IPS-18a (cell line): ENCODE measurements around the gene CPAMD8.
"Not testable (repeated sequence)": the region's sequence is repeated elsewhere in the genome, so short reads cannot be mapped to it uniquely, and the experiment has no call there.

Experiments
- H3K27ac ChIP-seq: one replicate; pipeline ENCODE4 v1.5.1; 2013; ENCODE audit warnings: low read length
- H3K27me3 ChIP-seq: one replicate; pipeline ENCODE4 v1.6.1; 2013; ENCODE audit warnings: mild to moderate bottlenecking, low read length; ENCODE audit not compliant: control insufficient read depth, insufficient read depth
- H3K36me3 ChIP-seq: one replicate; pipeline ENCODE4 v1.6.1; 2013; ENCODE audit warnings: low read depth, low read length; ENCODE audit not compliant: control insufficient read depth
- H3K4me1 ChIP-seq: one replicate; pipeline ENCODE4 v1.6.1; 2013; ENCODE audit warnings: low read depth, low read length; ENCODE audit not compliant: control insufficient read depth
- H3K4me3 ChIP-seq: one replicate; pipeline ENCODE4 v1.5.1; 2013; ENCODE audit warnings: low read length
- H3K9ac ChIP-seq: one replicate; pipeline ENCODE4 v1.6.1; 2013; ENCODE audit warnings: mild to moderate bottlenecking, low read length, moderate library complexity
- H3K9me3 ChIP-seq: one replicate; pipeline ENCODE4 v1.6.1; 2013; ENCODE audit warnings: low read depth, low read length; ENCODE audit not compliant: control insufficient read depth

The CPAMD8 gene

DNA sequence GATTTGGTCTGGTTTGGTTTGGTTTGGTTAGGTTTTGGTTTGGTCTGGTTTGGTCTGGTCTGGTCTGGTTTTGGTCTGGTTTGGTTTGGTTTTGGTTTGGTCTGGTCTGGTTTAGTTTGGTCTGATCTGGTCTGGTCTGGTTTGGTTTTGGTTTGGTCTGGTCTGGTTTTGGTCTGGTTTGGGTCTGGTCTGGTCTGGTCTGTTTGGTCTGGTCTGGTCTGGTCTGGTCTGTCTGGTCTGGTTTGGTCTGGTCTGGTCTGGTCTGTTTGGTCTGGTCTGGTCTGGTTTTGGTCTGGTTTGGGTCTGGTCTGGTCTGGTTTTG lies 151.7 kb downstream of the CPAMD8 start:
- not testable (repeated sequence) for H3K9me3 ChIP-seq, H3K9ac ChIP-seq, H3K27me3 ChIP-seq, H3K4me1 ChIP-seq, H3K27ac ChIP-seq, H3K4me3 ChIP-seq
- H3K36me3 ChIP-seq = peaks cover 63% of the 10 kb centered on the region

- no peak overlapping the region for H3K9ac ChIP-seq
- no peak overlapping the region for H3K27ac ChIP-seq
- H3K4me3 ChIP-seq = no peak overlapping the region
- no peaks in the 10 kb centered on the region for H3K4me1 ChIP-seq
- peaks cover 64% of the 10 kb centered on the region for H3K36me3 ChIP-seq
- no peaks in the 10 kb centered on the region for H3K9me3 ChIP-seq
- H3K27me3 ChIP-seq = no peaks in the 10 kb centered on the region
These were observed 152.2 kb downstream of the CPAMD8 start for GRCh38 chr19:16874250-16874977.

- Histone ChIP-seq H3K9ac (no peak overlapping the region), H3K4me1 (no peaks in the 10 kb centered on the region), H3K27me3 (no peaks in the 10 kb centered on the region), H3K36me3 (peaks cover 61% of the 10 kb centered on the region), H3K4me3 (no peak overlapping the region), H3K9me3 (no peaks in the 10 kb centered on the region), H3K27ac (no peak overlapping the region)
These were observed 153.0 kb downstream of the CPAMD8 start for GRCh38 chr19:16873594-16873993.

DNA sequence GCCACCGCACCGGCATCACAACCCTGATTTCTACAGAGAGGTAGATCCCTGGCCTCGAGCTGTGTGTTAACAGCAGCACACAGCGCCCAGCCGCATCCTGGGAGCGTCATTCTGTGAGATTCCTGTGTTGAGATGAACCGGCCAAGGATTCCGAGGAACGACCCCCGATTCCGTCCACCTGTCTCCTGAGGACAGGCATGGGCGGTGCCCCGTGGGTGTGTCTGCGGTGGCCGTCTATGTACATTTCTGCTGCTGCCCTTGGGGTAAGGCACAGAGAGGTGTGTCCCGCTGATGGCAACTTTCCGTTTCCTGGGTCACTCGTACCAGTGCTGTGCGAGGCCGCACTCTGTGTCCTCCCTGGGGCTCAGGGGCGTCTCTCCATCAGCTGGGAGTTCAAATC lies 153.9 kb downstream of the CPAMD8 start:
- H3K4me3 ChIP-seq = no peak overlapping the region
- H3K27me3 ChIP-seq = no peaks in the 10 kb centered on the region
- H3K36me3 ChIP-seq = peaks cover 60% of the 10 kb centered on the region
- no peaks in the 10 kb centered on the region for H3K9me3 ChIP-seq
- H3K27ac ChIP-seq = no peak overlapping the region
- H3K9ac ChIP-seq = no peak overlapping the region
- no peaks in the 10 kb centered on the region for H3K4me1 ChIP-seq

DNA sequence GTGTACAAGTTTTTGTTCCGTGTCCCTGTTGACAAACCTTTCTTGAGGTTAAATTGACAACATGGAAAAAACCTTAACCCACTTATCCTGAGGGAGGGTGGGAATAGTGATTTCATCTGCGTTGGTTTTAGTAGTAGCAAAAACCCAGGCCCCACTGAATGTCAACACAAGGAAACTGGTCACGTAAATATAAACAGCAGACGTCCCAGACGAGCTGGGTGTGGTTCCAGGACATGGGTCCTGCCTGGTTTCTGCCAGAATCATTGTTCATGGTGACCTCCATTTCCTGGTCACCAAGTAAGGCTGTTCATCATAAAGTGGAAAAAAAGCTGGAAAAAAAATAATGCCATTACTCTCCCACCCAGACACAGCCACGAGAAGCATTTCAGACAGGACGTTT lies 154.7 kb downstream of the CPAMD8 start:
- H3K36me3 ChIP-seq = peaks cover 58% of the 10 kb centered on the region
- no peaks in the 10 kb centered on the region for H3K9me3 ChIP-seq
- H3K4me1 ChIP-seq = no peaks in the 10 kb centered on the region
- no peaks in the 10 kb centered on the region for H3K27me3 ChIP-seq
- no peak overlapping the region for H3K4me3 ChIP-seq
- no peak overlapping the region for H3K27ac ChIP-seq
- no peak overlapping the region for H3K9ac ChIP-seq

DNA sequence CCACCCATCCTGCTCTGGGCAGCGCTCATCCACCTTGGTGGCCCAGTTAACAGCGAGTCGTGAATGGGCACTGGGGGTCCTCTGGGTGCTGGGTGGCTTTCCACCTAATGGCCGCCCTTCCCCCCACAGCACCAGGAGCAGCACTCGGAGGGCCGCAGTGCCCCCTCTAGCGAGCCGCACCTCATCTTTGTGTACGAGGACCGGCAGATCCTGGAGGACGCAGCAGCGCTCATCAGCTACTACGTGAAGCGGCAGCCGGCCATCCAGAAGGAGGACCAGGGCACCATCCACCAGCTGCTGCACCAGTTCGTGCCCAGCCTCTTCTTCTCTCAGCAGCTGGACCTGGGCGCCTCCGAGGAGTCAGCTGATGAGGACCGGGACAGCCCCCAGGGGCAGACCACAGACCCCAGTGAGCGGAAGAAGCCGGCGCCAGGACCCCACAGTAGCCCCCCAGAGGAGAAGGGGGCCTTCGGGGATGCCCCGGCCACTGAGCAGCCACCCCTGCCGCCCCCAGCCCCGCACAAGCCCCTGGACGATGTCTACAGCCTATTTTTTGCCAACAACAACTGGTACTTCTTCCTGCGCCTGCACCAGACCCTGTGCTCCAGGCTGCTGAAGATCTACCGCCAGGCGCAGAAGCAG lies 157.2 kb downstream of the CPAMD8 start:
- no peaks in the 10 kb centered on the region for H3K9me3 ChIP-seq
- H3K9ac ChIP-seq = no peak overlapping the region
- no peak overlapping the region for H3K27ac ChIP-seq
- H3K36me3 ChIP-seq = peaks cover 65% of the 10 kb centered on the region
- no peak overlapping the region for H3K4me3 ChIP-seq
- no peaks in the 10 kb centered on the region for H3K4me1 ChIP-seq
- no peaks in the 10 kb centered on the region for H3K27me3 ChIP-seq

GRCh38 chr19:16868423-16869130 lies 158.0 kb downstream of the CPAMD8 start:
- peaks cover 68% of the 10 kb centered on the region for H3K36me3 ChIP-seq
- no peaks in the 10 kb centered on the region for H3K27me3 ChIP-seq
- no peaks in the 10 kb centered on the region for H3K4me1 ChIP-seq
- H3K4me3 ChIP-seq = no peak overlapping the region
- H3K9me3 ChIP-seq = no peaks in the 10 kb centered on the region
- H3K27ac ChIP-seq = no peak overlapping the region
- H3K9ac ChIP-seq = no peak overlapping the region

- Histone ChIP-seq H3K27me3 (no peaks in the 10 kb centered on the region), H3K9ac (no peak overlapping the region), H3K9me3 (no peaks in the 10 kb centered on the region), H3K36me3 (peaks cover 72% of the 10 kb centered on the region), H3K4me1 (no peaks in the 10 kb centered on the region), H3K27ac (no peak overlapping the region), H3K4me3 (no peak overlapping the region)
These were observed 159.4 kb downstream of the CPAMD8 start for GRCh38 chr19:16867211-16867610.

DNA sequence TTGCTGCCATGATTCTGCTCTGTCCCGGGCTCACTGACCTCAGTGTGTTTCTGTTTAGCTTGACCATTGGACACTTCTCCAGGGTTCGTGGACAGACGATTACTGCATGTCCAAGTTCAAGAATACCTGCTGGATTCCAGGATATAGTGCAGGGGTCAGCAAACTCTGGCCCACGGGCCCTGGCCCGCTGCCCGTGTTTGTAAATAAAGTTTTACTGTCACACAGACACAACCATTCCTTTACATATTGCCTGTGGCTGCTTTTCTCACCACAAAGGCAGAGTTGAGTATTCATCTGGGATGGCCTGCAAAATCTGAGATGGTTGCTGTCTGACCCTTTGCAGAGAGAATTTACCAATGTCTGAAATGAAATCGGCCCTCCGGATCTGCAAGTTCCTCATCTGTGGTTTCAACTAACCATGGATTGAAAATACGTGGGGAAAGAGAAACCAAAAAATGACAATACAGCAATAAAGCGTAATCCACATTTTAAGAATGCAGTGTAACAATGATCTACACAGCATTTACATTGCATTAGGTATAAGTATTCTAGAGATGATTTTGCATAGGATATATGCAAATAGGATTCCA lies 163.7 kb downstream of the CPAMD8 start:
- Histone ChIP-seq H3K36me3 (peaks cover 42% of the 10 kb centered on the region), H3K9me3 (no peaks in the 10 kb centered on the region), H3K27me3 (no peaks in the 10 kb centered on the region), H3K4me3 (no peak overlapping the region), H3K27ac (no peak overlapping the region), H3K9ac (no peak overlapping the region), H3K4me1 (no peaks in the 10 kb centered on the region)

DNA sequence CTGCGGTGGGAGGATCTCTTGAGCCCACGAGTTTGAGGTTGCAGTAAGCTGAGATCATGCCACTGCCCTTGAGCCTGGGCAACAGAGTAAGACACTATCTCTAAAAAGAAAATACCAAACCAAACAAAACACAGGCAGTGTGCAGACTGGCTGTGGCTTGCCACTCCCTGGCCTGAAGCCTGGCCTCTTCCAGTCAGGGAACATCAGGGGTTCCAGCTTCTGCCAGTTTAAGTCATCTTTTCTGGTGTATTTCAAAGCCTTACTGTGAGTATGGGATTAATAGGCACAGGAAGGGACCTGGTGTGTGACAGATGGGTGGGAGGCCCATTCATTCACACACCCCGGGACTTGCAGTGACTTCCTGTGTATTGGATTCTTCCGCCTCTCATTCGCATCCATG lies 164.8 kb downstream of the CPAMD8 start:
- H3K9ac ChIP-seq = no peak overlapping the region
- no peak overlapping the region for H3K27ac ChIP-seq
- H3K4me3 ChIP-seq = no peak overlapping the region
- H3K4me1 ChIP-seq = no peaks in the 10 kb centered on the region
- no peaks in the 10 kb centered on the region for H3K9me3 ChIP-seq
- peaks cover 32% of the 10 kb centered on the region for H3K36me3 ChIP-seq
- no peaks in the 10 kb centered on the region for H3K27me3 ChIP-seq

GRCh38 chr19:16861011-16861410 lies 165.6 kb downstream of the CPAMD8 start:
- Histone ChIP-seq H3K9ac (no peak overlapping the region), H3K27me3 (no peaks in the 10 kb centered on the region), H3K36me3 (peaks cover 24% of the 10 kb centered on the region), H3K4me1 (no peaks in the 10 kb centered on the region), H3K9me3 (no peaks in the 10 kb centered on the region), H3K4me3 (no peak overlapping the region), H3K27ac (no peak overlapping the region)
